SK-N-SH treated with all-trans-retinoic acid at 6 μM for 48 hours (cell line): ENCODE measurements around the gene OXA1L.
"Not testable (repeated sequence)": the region's sequence is repeated elsewhere in the genome, so short reads cannot be mapped to it uniquely, and the experiment has no call there.

Experiments used
- ATAC-seq: fragments of 200-7000 bp; cut with Tn5 transposase; 3 replicates; pipeline ENCODE4 v1.9.1; 2020; ENCODE audit warnings: mild to moderate bottlenecking, moderate library complexity
- ARNTL ChIP-seq: fragments of 450-650 bp; formaldehyde crosslinking; IDR thresholded peaks from 2 replicates; pipeline ENCODE4 v1.5.0; 2020; ENCODE audit warnings: low read depth, mild to moderate bottlenecking, moderate library complexity, borderline replicate concordance
- BACH2 ChIP-seq: fragments of 250-450 bp; sonication (Bioruptor Pico); IDR thresholded peaks from 2 replicates; pipeline ENCODE4 v1.9.0; 2021; ENCODE audit warnings: mild to moderate bottlenecking, borderline replicate concordance
- CREB5 ChIP-seq: fragments of 250-450 bp; sonication (Bioruptor Pico); IDR thresholded peaks from 2 replicates; pipeline ENCODE4 v1.5.1; 2020; ENCODE audit warnings: low read depth, mild to moderate bottlenecking, moderate library complexity
- CSDC2 ChIP-seq: fragments of 250-450 bp; sonication (Bioruptor Pico); IDR thresholded peaks from 2 replicates; pipeline ENCODE4 v1.5.0; 2020; ENCODE audit warnings: mild to moderate bottlenecking, moderate library complexity
- CSRNP3 ChIP-seq: fragments of 250-450 bp; sonication (Bioruptor Pico); IDR thresholded peaks from 2 replicates; pipeline ENCODE4 v1.5.1; 2021; ENCODE audit warnings: mild to moderate bottlenecking, moderate library complexity
- ESRRG ChIP-seq: fragments of 250-450 bp; sonication (Bioruptor Pico); IDR thresholded peaks from 2 replicates; pipeline ENCODE4 v1.6.1; 2021; ENCODE audit warnings: mild to moderate bottlenecking
- GLIS3 ChIP-seq: fragments of 250-450 bp; sonication (Bioruptor Pico); IDR thresholded peaks from 2 replicates; pipeline ENCODE4 v1.5.0; 2020; ENCODE audit warnings: mild to moderate bottlenecking, moderate library complexity
- ISL1 ChIP-seq: fragments of 250-450 bp; sonication (Bioruptor Pico); IDR thresholded peaks from 2 replicates; pipeline ENCODE4 v2.1.2; 2022; ENCODE audit warnings: mild to moderate bottlenecking, moderate library complexity
- OSR1 ChIP-seq: fragments of 250-450 bp; sonication (Bioruptor Pico); IDR thresholded peaks from 2 replicates; pipeline ENCODE4 v1.8.0; 2022; ENCODE audit warnings: moderate library complexity, mild to moderate bottlenecking, inconsistent platforms
- PATZ1 ChIP-seq: fragments of 250-450 bp; sonication (Bioruptor Pico); IDR thresholded peaks from 2 replicates; pipeline ENCODE4 v1.8.0; 2020; ENCODE audit warnings: mild to moderate bottlenecking, moderate library complexity, borderline replicate concordance
- POU6F1 ChIP-seq: fragments of 250-450 bp; sonication (Bioruptor Pico); IDR thresholded peaks from 2 replicates; pipeline ENCODE4 v1.8.0; 2021; ENCODE audit warnings: low read depth, mild to moderate bottlenecking, moderate library complexity, borderline replicate concordance
- PPARA ChIP-seq: fragments of 250-450 bp; sonication (Bioruptor Pico); IDR thresholded peaks from 2 replicates; pipeline ENCODE4 v1.5.0; 2020; ENCODE audit warnings: mild to moderate bottlenecking, borderline replicate concordance
- RARB ChIP-seq: fragments of 250-450 bp; sonication (Bioruptor Pico); IDR thresholded peaks from 2 replicates; pipeline ENCODE4 v1.8.0; 2021; ENCODE audit warnings: mild to moderate bottlenecking, moderate library complexity
- SNAI2 ChIP-seq: fragments of 250-450 bp; sonication (Bioruptor Pico); IDR thresholded peaks from 2 replicates; pipeline ENCODE4 v1.5.0; 2020; ENCODE audit warnings: mild to moderate bottlenecking, moderate library complexity
- TCF4 ChIP-seq: fragments of 250-450 bp; sonication (Bioruptor Pico); IDR thresholded peaks from 2 replicates; pipeline ENCODE4 v1.8.0; 2021; ENCODE audit warnings: mild to moderate bottlenecking, moderate library complexity, borderline replicate concordance
- TOX ChIP-seq: fragments of 250-450 bp; sonication (Bioruptor Pico); IDR thresholded peaks from 2 replicates; pipeline ENCODE4 v1.8.0; 2021; ENCODE audit warnings: mild to moderate bottlenecking, moderate library complexity, borderline replicate concordance
- TSHZ2 ChIP-seq: fragments of 250-450 bp; sonication (Bioruptor Pico); IDR thresholded peaks from 2 replicates; pipeline ENCODE4 v1.5.0; 2020; ENCODE audit warnings: mild to moderate bottlenecking, moderate library complexity
- ZFP3 ChIP-seq: fragments of 250-450 bp; sonication (Bioruptor Pico); IDR thresholded peaks from 2 replicates; pipeline ENCODE4 v1.5.0; 2020; ENCODE audit warnings: mild to moderate bottlenecking, moderate library complexity
- ZFP30 ChIP-seq: fragments of 450-650 bp; formaldehyde crosslinking; IDR thresholded peaks from 2 replicates; pipeline ENCODE4 v1.5.0; 2022; ENCODE audit warnings: mild to moderate bottlenecking, moderate library complexity
- ZNF565 ChIP-seq: fragments of 450-650 bp; formaldehyde crosslinking; conservative IDR thresholded peaks from 2 replicates; pipeline ENCODE4 v1.5.0; 2020; ENCODE audit warnings: low read depth, mild to moderate bottlenecking, moderate library complexity
- ZNF8 ChIP-seq: fragments of 450-650 bp; formaldehyde crosslinking; IDR thresholded peaks from 2 replicates; pipeline ENCODE4 v1.5.0; 2020; ENCODE audit warnings: mild to moderate bottlenecking, moderate library complexity

The OXA1L gene

GRCh38 chr14:22786685-22787084 lies 20.2 kb downstream of the OXA1L start:
- no peak for TF ChIP-seq ZNF8 (CRISPR knock-in tag)
- TF ChIP-seq PATZ1 (CRISPR knock-in tag): no peak
- no peak for TF ChIP-seq BACH2 (CRISPR knock-in tag)
- no peak for TF ChIP-seq ZFP3 (CRISPR knock-in tag)
- TF ChIP-seq TOX (CRISPR knock-in tag): no peak
- TF ChIP-seq OSR1: no peak
- TF ChIP-seq ARNTL (CRISPR knock-in tag): no peak
- no peak for TF ChIP-seq CSDC2
- TF ChIP-seq TCF4 (CRISPR knock-in tag): no peak
- TF ChIP-seq ESRRG: no peak
- TF ChIP-seq PPARA (CRISPR knock-in tag): no peak
- no peak for TF ChIP-seq ZNF565 (CRISPR knock-in tag)
- TF ChIP-seq RARB (CRISPR knock-in tag): no peak
- no peak for TF ChIP-seq ISL1
- TF ChIP-seq CREB5 (CRISPR knock-in tag): no peak
- TF ChIP-seq CSRNP3 (CRISPR knock-in tag): no peak
- no peak for TF ChIP-seq ZFP30 (CRISPR knock-in tag)
- TF ChIP-seq TSHZ2 (CRISPR knock-in tag): no peak
- ATAC-seq: no peak

GRCh38 chr14:22791301-22791700 lies 24.8 kb downstream of the OXA1L start:
- no peak for TF ChIP-seq ISL1
- TF ChIP-seq CSDC2: no peak
- peak; percentile 78 for ATAC-seq

- ATAC-seq: no peak
- TF ChIP-seq GLIS3 (CRISPR knock-in tag): no peak
- TF ChIP-seq TSHZ2 (CRISPR knock-in tag): no peak
- no peak for TF ChIP-seq PATZ1 (CRISPR knock-in tag)
- TF ChIP-seq POU6F1 (CRISPR knock-in tag): no peak
- no peak for TF ChIP-seq SNAI2 (CRISPR knock-in tag)
- no peak for TF ChIP-seq ESRRG
Observed at GRCh38 chr14:22792158-22792557, 25.7 kb downstream of the OXA1L start.

GRCh38 chr14:22793550-22793949 lies 27.1 kb downstream of the OXA1L start:
- ATAC-seq: not testable (repeated sequence)
